Measurements from ENCODE around the gene USP49. TPM values are rescaled to one million over a fixed set of nuclear protein-coding genes. Genes with fewer than 3 reads are reported as not detected.

Gene USP49
- total and polyA plus RNA-seq, 10 of the 15 experiments (the other 5 are each of a cell fraction or from before 2014, with no cell fraction given), result 1.0 to 7.7 (median 4.3) TPM

GRCh38 chr6:41818271-41819054 lies 76.7 kb downstream of the USP49 start:
- ATAC-seq, result no peak
- no peak for FAIRE-seq
- ChIA-PET POLR2A (interaction anchor here (0.5 kb wide), 2 partner anchors 9 to 65 kb away, joined by 3 read pairs; no protein-coding TSS in a partner anchor), RAD21 (ENCODE audit: unreplicated experiment) (interaction anchor here (0.6 kb wide), 1 partner anchor 103 kb away, joined by 4 read pairs; no protein-coding TSS in a partner anchor), CTCF (no interaction called here), SMC1A (ENCODE audit: uncharacterized antibody, unreplicated experiment) (interaction anchor here (0.5 to 1.0 kb wide), 3 partner anchors 9 to 407 kb away, joined by 3 read pairs; no protein-coding TSS in a partner anchor)
- 65% methylated on average over 4 of the region's 4 CpGs for WGBS (ENCODE audit: insufficient coverage, insufficient replicate concordance, low lambda C conversion rate, missing lambda C conversion rate)
- Histone ChIP-seq H3K4me2 (ENCODE audit: control insufficient read depth, insufficient read depth) (no peak overlapping the region), H2AFZ (ENCODE audit: control insufficient read depth, low read depth, low read length) (no peak overlapping the region), H3K4me3 (no peak overlapping the region), H3K9ac (ENCODE audit: control insufficient read depth, insufficient read depth, low read length) (no peak overlapping the region), H3K79me2 (ENCODE audit: control insufficient read depth, insufficient read depth, low read length) (no peaks in the 10 kb centered on the region), H4K20me1 (ENCODE audit: control insufficient read depth, insufficient read depth) (no peaks in the 10 kb centered on the region), H3K27me3 (replicated peaks in 1 of 2; ENCODE audit: control insufficient read depth in 2 of 2, insufficient read depth in 2 of 2, low read length in 1 of 2) (no peaks in the 10 kb centered on the region), H3K4me1 (ENCODE audit: control insufficient read depth, insufficient read depth, low read length) (no peaks in the 10 kb centered on the region), H3K27ac (ENCODE audit: control insufficient read depth, insufficient read depth) (no peak overlapping the region), H3K36me3 (ENCODE audit: control insufficient read depth in 2 of 2, insufficient read depth in 2 of 2, low read length in 1 of 2) (no peaks in the 10 kb centered on the region), H3K9me3 (replicated peaks; ENCODE audit: control insufficient read depth, insufficient read depth, low read length) (no peaks in the 10 kb centered on the region)
- TF ChIP-seq PAX5 (IDR thresholded peaks at IDR 0.05; ENCODE audit: borderline replicate concordance, low read depth, low read length) (no peak), MTA3 (IDR thresholded peaks at IDR 0.05; ENCODE audit: borderline replicate concordance, low read length) (no peak), RELB (IDR thresholded peaks at IDR 0.05; ENCODE audit: low read depth) (no peak), EED (IDR thresholded peaks at IDR 0.05; ENCODE audit: low read depth) (no peak), CEBPZ (IDR thresholded peaks at IDR 0.05; ENCODE audit: low read depth, low read length) (no peak), MEF2B (IDR thresholded peaks at IDR 0.05; ENCODE audit: partially characterized antibody, poor library complexity, severe bottlenecking) (no peak), KLF5 (IDR thresholded peaks at IDR 0.05; ENCODE audit: partially characterized antibody) (no peak), ZNF24 (IDR thresholded peaks at IDR 0.05) (no peak), ZNF207 (IDR thresholded peaks at IDR 0.05; ENCODE audit: borderline replicate concordance) (no peak), FOXM1 (IDR thresholded peaks at IDR 0.05; ENCODE audit: low read depth, low read length) (no peak), BHLHE40 (IDR thresholded peaks at IDR 0.05; ENCODE audit: borderline replicate concordance in 1 of 2, low read depth in 2 of 2, low read length in 1 of 2) (no peak), STAT1 (conservative IDR thresholded peaks at IDR 0.05) (no peak), NFXL1 (IDR thresholded peaks at IDR 0.05; ENCODE audit: borderline replicate concordance) (no peak), CREM (IDR thresholded peaks at IDR 0.05; ENCODE audit: low read depth) (no peak), IRF3 (IDR thresholded peaks at IDR 0.05) (no peak)
- BruUV-seq (replicated peaks), result no TSS peak
- in situ Hi-C loops (cut with MboI) (no loop called here), intact Hi-C loops (cut with micrococcal nuclease; ENCODE audit: unreplicated experiment) (no loop called here)
- DNase-seq (ENCODE audit: low read depth, low spot score), result no peak

Measured in GM12878 (cell line).